Activated naive CD4-positive, alpha-beta T cell treated with anti-CD3 and anti-CD28 coated beads for 36 hours (primary cell): ENCODE data around the gene SQSTM1. TPM values are rescaled to one million over a fixed set of nuclear protein-coding genes. Genes with fewer than 3 reads are reported as not detected.
"Not testable (repeated sequence)": the region's sequence is repeated elsewhere in the genome, so short reads cannot be mapped to it uniquely, and the experiment has no call there.

Experiments
- CTCF ChIA-PET: fragments of 350-600 bp; sonication (Branson Sonifier 250); formaldehyde crosslinking; loops from one replicate; lab custom pipeline; 2021; ENCODE audit warnings: antibody characterized with exemption; lab: Charles Lee
- DNase-seq: peaks from one replicate; pipeline ENCODE4 v3.0.0-alpha.2; 2020
- H3K27ac Mint-ChIP-seq: one replicate; pipeline ENCODE4 v1.8.0; 2021; ENCODE audit warnings: mild to moderate bottlenecking, mixed read lengths
- H3K27me3 Mint-ChIP-seq: one replicate; pipeline ENCODE4 v1.8.0; 2021; ENCODE audit warnings: low read depth, mixed read lengths
- H3K36me3 Mint-ChIP-seq: one replicate; pipeline ENCODE4 v1.8.0; 2021; ENCODE audit warnings: low read depth, mixed read lengths
- H3K4me1 Mint-ChIP-seq: one replicate; pipeline ENCODE4 v1.8.0; 2021; ENCODE audit warnings: low read depth, mixed read lengths
- H3K4me3 Mint-ChIP-seq: one replicate; pipeline ENCODE4 v1.8.0; 2021; ENCODE audit warnings: mild to moderate bottlenecking, moderate library complexity, mixed read lengths
- H3K9me3 Mint-ChIP-seq: one replicate; pipeline ENCODE4 v1.8.0; 2021; ENCODE audit warnings: mixed read lengths
- intact Hi-C: fragments of 100-400 bp; cut with micrococcal nuclease; formaldehyde crosslinking; loops from one replicate; pipeline ENCODE4 v1.15.1; 2023
- total RNA-seq, 2 experiments: library from RNA; stranded (reverse); gene quantifications; one replicate each; pipeline ENCODE4 v1.2.3, GENCODE V29; 2021

The SQSTM1 gene
- total RNA-seq, 2 experiments from 2014 or later: 109 to 114 TPM

DNA sequence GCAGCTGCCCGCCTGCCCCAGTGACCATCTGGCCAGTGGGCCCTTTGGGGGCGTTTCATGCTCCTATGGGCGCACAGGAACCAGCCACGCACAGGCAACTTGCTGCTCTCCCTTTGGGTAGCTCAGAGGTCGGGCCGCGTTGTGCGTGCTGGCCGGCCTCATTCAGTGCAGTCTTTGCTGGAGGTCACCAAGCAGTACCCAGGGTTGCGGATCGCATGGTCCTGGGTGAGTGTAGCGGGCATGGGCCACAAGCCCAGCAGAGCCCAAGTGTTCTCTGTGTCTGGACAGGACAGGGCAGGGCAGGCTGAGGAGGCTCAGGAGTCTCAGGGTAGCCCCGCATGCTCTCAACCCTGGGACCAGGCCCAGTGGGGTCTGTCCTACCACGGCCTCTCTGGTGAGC, 47.8 kb downstream of the SQSTM1 start:
- Mint-ChIP-seq H3K27me3 (no peaks in the 10 kb centered on the region), H3K4me3 (no peak overlapping the region), H3K27ac (no peak overlapping the region), H3K36me3 (peaks cover 16% of the 10 kb centered on the region), H3K4me1 (no peaks in the 10 kb centered on the region), H3K9me3 (no peaks in the 10 kb centered on the region)
- DNase-seq: no peak
- CTCF ChIA-PET: interaction anchor here (1.2 kb wide), 1 partner anchor 67 kb away, joined by 3 read pairs; no protein-coding TSS in a partner anchor
- intact Hi-C loops: no loop called here

DNA sequence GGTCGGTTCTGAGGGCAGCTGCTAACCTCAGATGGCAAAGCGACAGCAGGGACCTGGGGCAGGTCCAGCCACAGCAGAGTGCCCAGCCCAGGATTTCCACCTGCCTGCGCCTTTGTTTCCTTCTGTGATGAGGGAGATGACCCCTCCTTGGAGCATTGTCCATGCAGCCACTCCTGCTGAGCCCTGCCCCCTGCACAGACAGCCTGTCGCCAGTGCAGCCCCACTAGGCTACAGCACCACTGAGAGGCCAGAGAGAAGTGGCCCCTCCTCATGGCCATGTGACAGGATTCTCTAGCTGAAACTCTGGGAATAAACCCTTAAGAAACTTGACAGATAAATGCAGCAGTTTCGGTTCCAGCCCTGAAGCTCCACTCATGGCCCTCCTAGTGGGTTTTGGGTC, 48.4 kb downstream of the SQSTM1 start:
- Mint-ChIP-seq H3K36me3 (peaks cover 15% of the 10 kb centered on the region), H3K27me3 (no peaks in the 10 kb centered on the region), H3K4me1 (no peaks in the 10 kb centered on the region), H3K27ac (no peak overlapping the region), H3K9me3 (no peaks in the 10 kb centered on the region), H3K4me3 (no peak overlapping the region)
- CTCF ChIA-PET: interaction anchor here (0.5 to 1.2 kb wide), 2 partner anchors 58 to 67 kb away, joined by 3 read pairs; no protein-coding TSS in a partner anchor
- intact Hi-C loops: no loop called here
- DNase-seq: no peak

DNA sequence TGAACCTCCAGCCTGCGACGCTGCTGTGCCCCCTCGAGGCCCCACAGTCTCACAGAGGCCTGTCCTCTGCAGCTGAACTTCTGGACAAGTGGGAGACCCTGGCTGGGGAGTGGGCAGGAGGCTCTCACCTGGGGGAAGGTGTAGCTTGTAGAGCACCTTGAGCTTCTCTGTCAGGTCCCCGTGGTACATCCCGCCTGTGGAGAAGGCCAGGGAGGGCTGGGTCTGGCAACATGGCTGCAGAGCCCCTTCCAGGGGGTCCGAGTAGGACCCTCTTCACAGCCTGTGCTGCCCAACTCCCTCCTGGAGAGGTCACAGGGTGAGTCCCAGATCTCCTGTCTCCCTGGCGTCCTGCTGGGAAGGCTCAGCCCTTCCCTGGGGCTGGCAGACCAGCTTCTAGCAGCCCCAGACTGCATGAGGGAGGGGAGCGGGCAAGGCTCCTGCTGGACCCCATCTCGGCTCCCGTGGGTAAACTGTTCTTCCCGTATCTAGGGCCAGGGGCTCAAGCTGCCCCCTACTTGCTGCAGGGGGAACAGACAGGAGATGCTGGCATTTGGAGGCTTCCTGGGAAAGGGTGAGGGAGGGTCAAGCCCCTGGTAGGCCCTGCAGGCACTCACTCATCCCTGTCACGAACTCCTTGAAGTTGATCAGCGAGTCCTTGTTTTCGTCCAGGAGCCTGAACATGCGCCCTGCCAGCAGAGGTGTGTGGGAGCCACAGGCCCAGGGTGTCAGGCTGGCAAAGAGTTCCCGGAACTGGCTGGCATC, 49.1 kb downstream of the SQSTM1 start:
- H3K36me3 Mint-ChIP-seq: peaks cover 16% of the 10 kb centered on the region
- CTCF ChIA-PET: interaction anchor here (1.1 kb wide), 1 partner anchor 220 kb away, joined by 4 read pairs; no protein-coding TSS in a partner anchor

DNA sequence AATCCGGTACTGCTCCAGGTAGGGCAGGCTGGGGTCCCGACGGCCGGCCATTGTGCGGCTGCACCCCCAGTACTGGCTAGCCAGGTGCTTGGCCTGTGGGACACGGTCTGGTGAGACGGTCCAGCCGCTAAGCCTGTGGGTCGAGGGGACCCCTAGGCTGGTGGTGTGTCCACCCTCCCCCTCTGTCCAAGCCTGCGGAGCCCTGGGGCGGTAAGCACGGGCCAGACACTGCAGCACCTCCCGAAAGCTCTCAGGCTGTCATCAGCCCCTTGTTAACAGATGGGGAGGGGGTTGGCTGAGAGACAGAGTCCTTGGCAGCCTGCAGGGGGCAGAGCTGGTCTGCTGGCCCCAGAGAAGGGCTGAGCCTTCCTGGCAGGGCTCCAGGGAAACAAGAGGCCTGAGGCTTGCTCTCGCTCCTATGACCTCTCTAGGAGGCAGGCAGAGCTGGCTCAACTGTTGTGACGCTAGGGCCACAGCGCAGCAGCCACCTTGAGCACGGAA, 49.7 kb downstream of the SQSTM1 start:
- DNase-seq: peak; percentile 33
- H3K4me3 Mint-ChIP-seq: no peak overlapping the region
- peaks cover 12% of the 10 kb centered on the region for H3K36me3 Mint-ChIP-seq
- H3K4me1 Mint-ChIP-seq: no peaks in the 10 kb centered on the region
- CTCF ChIA-PET: interaction anchor here (1.1 kb wide), 1 partner anchor 220 kb away, joined by 4 read pairs; no protein-coding TSS in a partner anchor
- H3K27me3 Mint-ChIP-seq: no peaks in the 10 kb centered on the region
- no peaks in the 10 kb centered on the region for H3K9me3 Mint-ChIP-seq
- no peak overlapping the region for H3K27ac Mint-ChIP-seq
- intact Hi-C loops: loop anchor here (1.0 kb wide), 1 partner anchor 221 kb away; no protein-coding TSS in a partner anchor

More for the DNA sequence above, 49.1 kb downstream of the SQSTM1 start:
- Mint-ChIP-seq H3K9me3 (no peaks in the 10 kb centered on the region), H3K27me3 (no peaks in the 10 kb centered on the region), H3K4me1 (no peaks in the 10 kb centered on the region), H3K4me3 (no peak overlapping the region), H3K27ac (no peak overlapping the region)
- intact Hi-C loops: loop anchor here (1.0 kb wide), 1 partner anchor 221 kb away; no protein-coding TSS in a partner anchor
- no peak for DNase-seq

DNA sequence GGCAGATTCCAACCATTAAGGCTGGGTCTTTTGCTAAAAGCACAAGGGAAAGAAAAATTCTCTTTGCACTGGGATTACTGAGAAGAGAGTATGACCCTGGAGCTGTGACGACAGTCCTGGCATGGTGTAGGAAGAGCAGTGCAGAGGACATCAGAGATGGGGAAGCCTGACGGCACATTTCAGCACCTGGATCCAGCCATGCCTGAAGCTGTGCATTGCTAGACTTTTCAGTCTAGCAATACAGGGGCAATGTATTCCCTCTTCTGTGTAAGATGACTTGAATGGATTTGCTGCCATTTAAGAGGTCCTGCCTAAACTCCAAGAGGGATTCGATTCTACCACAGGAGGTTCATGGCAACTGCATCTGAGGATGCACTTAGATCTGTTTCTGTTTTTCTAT, 50.2 kb downstream of the SQSTM1 start:
- intact Hi-C loops: loop anchor here (1.0 kb wide), 1 partner anchor 220 kb away; no protein-coding TSS in a partner anchor
- Mint-ChIP-seq H3K9me3 (no peaks in the 10 kb centered on the region), H3K27me3 (no peaks in the 10 kb centered on the region), H3K4me3 (no peak overlapping the region), H3K27ac (no peak overlapping the region), H3K4me1 (no peaks in the 10 kb centered on the region), H3K36me3 (peaks cover 12% of the 10 kb centered on the region)
- no peak for DNase-seq
- CTCF ChIA-PET: interaction anchor here (0.6 to 1.1 kb wide), 3 partner anchors 11 to 219 kb away, joined by 4 to 5 read pairs (median 4); no protein-coding TSS in a partner anchor

DNA sequence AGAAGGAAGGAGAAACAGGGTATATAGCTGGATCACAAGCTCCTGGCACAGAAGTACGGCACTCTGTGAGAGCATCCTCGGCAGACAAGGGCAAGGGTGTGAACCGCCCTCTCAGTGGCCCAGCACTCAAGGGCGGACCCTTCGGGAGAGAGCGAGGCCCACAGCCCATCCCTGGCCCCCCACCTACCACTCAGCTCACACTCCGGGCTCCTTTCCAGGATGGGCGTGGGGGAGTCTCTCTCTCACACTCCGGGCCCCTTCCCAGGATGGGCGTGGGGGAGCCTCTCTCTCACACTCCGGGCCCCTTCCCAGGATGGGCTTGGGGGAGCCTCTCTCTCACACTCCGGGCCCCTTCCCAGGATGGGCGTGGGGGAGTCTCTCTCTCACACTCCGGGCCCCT, 50.8 kb downstream of the SQSTM1 start:
- H3K27me3 Mint-ChIP-seq, DNase-seq, intact Hi-C loops, H3K27ac Mint-ChIP-seq, H3K9me3 Mint-ChIP-seq, H3K4me3 Mint-ChIP-seq, H3K4me1 Mint-ChIP-seq: not testable (repeated sequence)
- peaks cover 14% of the 10 kb centered on the region for H3K36me3 Mint-ChIP-seq
- CTCF ChIA-PET: interaction anchor here (0.6 to 0.8 kb wide), 2 partner anchors 10 to 14 kb away, joined by 4 to 5 read pairs; no protein-coding TSS in a partner anchor

DNA sequence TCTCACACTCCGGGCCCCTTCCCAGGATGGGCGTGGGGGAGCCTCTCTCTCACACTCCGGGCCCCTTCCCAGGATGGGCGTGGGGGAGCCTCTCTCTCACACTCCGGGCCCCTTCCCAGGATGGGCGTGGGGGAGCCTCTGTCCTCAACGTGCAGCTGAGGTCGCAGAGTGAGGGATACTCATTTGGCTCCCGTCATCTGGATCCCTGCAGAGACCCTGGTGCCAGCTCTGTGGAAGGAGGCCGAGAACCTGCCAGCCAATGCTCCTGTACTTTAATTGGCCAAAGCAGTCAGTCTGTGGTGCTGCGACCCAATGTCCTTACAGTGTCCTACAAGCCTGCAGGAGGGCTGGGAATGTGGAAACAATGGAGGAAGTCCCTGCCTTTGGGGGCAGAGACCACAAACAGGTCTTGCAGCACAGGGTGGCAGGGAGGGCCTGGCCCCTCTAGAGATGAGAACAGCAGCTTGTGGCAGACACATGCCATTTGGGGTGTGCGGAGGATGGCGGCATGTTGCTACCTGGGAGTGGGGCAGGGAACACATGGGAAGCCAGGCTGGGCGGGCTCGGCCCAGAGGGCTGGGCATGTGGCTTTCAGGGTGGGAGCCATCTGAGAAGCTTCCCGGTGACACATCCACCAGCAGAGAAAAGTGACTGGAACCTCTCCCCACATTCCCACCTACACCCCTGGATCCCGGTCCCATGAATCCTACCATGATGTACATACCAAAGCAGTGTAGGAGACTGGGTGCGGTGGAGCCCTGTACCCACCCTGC, 51.5 kb downstream of the SQSTM1 start:
- CTCF ChIA-PET: no interaction called here
- Mint-ChIP-seq H3K4me3 (no peak overlapping the region), H3K9me3 (no peaks in the 10 kb centered on the region), H3K4me1 (no peaks in the 10 kb centered on the region), H3K27ac (no peak overlapping the region), H3K27me3 (no peaks in the 10 kb centered on the region), H3K36me3 (peaks cover 16% of the 10 kb centered on the region)
- no peak for DNase-seq
- intact Hi-C loops: no loop called here

DNA sequence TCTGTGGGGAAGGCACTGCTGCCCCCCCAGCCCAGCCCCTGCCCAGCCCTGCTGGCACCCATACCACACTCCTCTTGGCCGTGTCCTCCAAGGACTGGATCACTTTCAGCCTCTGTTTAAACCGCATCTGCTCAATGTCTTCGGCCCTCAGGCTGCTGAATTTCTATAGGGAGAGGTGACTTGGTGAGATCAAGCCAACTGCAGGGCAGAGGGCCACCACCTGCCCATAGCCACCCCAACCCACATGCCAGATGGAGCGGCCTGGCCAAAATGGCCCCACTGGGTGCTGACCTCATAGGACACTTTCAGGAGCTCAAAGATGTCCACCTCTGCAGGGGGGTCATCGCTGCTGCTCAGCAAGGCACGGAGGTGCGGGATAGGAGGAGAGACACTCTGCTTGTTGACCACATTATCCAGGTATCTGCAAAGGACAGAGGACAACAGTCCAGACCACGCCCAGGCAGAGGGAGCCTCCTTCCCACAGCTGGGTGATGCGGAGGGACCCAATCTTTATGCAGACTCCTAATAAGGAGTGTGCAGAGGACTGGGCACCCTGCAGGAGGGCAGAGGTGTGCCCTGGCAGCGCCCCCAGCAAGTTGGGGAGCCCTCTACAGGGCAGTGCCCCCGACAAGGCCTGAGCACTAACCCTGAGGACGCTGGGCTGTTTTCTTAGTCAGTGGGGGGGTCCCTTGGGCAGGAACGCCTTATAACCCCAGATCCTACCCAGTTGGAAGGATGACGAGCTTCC, 52.3 kb downstream of the SQSTM1 start:
- Mint-ChIP-seq H3K36me3 (peaks cover 18% of the 10 kb centered on the region), H3K4me3 (no peak overlapping the region), H3K27ac (no peak overlapping the region), H3K9me3 (no peaks in the 10 kb centered on the region), H3K4me1 (no peaks in the 10 kb centered on the region), H3K27me3 (no peaks in the 10 kb centered on the region)
- CTCF ChIA-PET: interaction anchor here (0.5 kb wide), 1 partner anchor 191 kb away, joined by 7 read pairs; no protein-coding TSS in a partner anchor
- intact Hi-C loops: no loop called here
- no peak for DNase-seq

DNA sequence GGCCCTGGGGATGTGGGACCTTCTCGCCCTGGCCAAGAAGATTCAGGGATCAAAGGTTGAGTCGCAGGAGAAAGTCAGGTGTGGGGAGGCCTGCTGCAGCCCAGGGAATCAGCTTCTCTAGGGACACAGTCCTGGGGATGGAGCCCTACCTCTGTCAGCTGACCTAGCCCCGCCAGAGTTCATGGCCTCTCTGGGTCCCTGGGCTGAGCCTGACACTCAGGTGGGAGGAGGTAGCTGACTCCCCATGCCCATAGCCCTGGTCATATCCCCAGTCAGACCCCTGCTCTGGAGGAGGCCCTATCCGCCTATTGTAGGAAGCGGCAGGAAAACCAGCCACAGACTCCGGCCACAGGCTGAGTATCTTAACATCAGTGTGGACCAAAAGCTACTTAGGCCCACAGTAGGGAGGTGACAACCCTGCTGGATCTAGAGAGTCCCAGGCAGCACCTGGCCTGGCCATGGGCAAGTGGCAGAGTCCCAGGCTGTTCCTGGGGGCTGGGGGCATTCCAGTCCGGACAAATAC, 52.9 kb downstream of the SQSTM1 start:
- peaks cover 16% of the 10 kb centered on the region for H3K36me3 Mint-ChIP-seq
- CTCF ChIA-PET: interaction anchor here (0.5 kb wide), 1 partner anchor 192 kb away, joined by 7 read pairs; no protein-coding TSS in a partner anchor
- H3K27ac Mint-ChIP-seq: no peak overlapping the region
- DNase-seq: no peak
- no peak overlapping the region for H3K4me3 Mint-ChIP-seq
- no peaks in the 10 kb centered on the region for H3K9me3 Mint-ChIP-seq
- intact Hi-C loops: no loop called here
- no peaks in the 10 kb centered on the region for H3K27me3 Mint-ChIP-seq
- H3K4me1 Mint-ChIP-seq: no peaks in the 10 kb centered on the region

DNA sequence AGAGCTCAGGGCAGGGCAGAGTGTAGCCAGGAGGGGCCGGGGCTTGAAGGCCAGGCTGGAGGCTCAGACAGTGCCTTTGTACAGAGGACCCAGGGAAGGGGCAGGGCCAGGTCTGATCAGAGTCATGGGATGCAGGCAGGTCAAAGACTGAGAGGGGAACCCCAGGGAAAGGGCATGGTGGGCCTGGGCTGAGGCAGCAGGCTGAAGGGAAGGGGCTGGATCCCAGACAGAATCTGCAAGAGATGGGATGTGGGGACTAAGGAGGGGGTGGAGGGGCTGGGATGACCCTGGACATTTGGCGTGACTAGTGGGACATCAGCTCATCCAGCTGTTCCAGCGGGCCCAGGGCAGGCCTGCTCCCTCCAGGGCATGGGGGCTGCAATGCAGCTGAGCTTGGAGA, 53.4 kb downstream of the SQSTM1 start:
- no peak overlapping the region for H3K4me3 Mint-ChIP-seq
- no peaks in the 10 kb centered on the region for H3K4me1 Mint-ChIP-seq
- CTCF ChIA-PET: no interaction called here
- no peak for DNase-seq
- H3K9me3 Mint-ChIP-seq: no peaks in the 10 kb centered on the region
- intact Hi-C loops: no loop called here
- no peaks in the 10 kb centered on the region for H3K27me3 Mint-ChIP-seq
- H3K36me3 Mint-ChIP-seq: peaks cover 16% of the 10 kb centered on the region
- no peak overlapping the region for H3K27ac Mint-ChIP-seq

DNA sequence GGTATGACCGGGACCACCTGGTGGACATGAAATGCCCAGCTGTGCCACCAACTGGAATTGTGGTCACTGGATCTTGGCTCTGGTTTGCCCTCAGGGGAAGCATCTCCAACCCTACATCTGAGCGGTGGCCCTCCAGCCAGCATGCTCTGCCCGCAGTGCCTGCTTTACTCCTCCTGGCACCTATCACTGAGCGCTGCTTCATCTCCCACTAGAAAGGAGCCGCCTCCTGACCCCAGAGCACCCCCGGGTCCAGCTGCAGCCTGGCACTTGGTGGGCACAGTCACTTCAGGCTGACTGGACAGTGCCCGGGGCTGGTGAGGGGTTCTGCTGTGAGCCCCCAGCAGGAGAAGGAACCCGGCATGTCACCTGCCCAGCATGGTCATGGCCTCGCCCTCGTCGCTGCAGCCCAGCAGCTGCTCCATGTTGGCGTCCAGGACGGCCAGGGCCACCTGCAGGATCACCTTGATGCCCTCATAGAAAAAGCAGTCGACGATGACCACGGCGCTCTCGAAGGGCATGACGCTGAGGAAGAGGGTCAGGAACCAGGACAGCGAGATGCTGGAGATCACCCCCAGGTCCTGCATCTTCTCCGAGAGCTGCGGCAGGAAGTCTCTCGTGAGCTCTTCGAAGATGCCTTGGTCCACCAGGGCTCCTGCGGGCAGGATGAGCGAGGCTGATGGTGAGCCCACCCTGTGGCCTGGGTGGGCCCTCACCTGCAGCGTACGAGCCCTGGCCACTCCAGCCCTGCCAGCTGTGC, 54.0 kb downstream of the SQSTM1 start:
- H3K9me3 Mint-ChIP-seq: no peaks in the 10 kb centered on the region
- CTCF ChIA-PET: no interaction called here

More for the DNA sequence above, 54.0 kb downstream of the SQSTM1 start:
- Mint-ChIP-seq H3K4me1 (no peaks in the 10 kb centered on the region), H3K36me3 (peaks cover 16% of the 10 kb centered on the region), H3K4me3 (no peak overlapping the region), H3K27ac (no peak overlapping the region), H3K27me3 (no peaks in the 10 kb centered on the region)
- intact Hi-C loops: no loop called here
- DNase-seq: no peak
